HG03460 (cell line): ENCODE measurements around the gene ZNF516.

Source experiments
- ATAC-seq: cut with Tn5 transposase; IDR thresholded peaks from one replicate; pipeline ENCODE4 v1.9.1; 2021; ENCODE audit not compliant: unreplicated experiment

ZNF516 gene

DNA sequence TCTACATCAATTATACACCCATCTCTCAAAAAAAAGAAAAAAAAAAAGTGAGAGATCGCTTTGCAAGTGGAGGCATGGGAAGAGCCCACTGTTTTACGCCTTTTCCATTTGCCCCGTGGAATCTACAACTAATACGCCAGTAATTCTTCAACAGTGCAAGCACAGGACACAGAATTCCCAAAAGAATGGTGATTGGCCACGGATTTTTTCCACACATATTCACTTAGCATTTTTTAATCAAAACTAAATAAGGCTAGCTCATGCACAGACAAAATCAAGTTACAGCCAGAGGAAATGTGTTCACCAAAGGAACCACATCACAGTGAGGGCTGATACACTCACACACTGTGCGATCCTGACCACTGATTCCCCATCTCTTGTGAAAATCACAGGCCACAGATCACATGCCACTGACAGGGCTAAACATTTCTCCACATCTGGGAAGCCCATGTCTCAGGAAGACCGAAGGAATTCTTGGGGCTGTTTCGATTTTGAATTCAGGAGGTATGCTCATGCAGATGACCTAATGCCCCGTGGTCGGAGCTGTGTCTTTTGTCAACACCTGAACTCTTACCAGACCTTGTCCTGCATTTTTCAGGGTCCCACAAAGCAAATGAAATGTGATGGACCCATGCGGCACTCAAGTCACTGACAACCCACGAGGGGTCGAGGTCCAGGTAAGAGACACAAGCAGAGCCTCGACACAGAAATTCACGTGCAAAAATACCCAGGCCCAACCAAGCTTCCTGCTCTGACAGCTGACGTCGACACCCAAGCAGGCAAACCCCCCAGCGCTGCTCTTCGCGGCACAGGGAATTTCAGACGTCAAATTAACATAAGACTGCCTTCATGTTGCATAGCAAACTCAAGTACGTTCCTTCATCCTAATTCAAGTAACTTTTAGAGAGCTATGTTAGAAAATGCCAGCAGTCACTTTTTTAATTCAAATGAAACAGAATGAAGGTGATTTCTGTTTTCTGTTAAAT is 69.6 kb downstream of the ZNF516 start:
- ATAC-seq = no peak

DNA sequence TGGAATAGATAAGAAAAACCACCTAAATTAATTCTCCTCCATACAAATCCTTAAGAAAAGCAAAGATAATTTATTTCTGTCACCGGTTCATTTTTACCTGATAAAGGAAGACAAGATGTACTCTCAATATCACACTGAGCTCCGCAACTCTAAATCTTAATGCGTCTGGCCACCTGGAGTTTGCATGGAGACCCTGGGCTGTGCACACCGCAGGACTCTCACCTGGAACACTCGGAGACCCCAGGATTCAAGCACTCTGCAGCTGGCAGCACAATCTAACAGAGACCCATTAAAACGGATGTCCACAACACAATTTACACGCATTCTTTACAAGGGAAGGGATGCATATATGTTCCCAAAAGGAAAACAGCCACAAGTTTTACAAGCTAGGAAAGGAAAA is 72.2 kb downstream of the ZNF516 start:
- ATAC-seq = no peak

GRCh38 chr18:76422121-76422520 is 72.9 kb downstream of the ZNF516 start:
- ATAC-seq = no peak

GRCh38 chr18:76421685-76422078 is 73.4 kb downstream of the ZNF516 start:
- no peak for ATAC-seq

DNA sequence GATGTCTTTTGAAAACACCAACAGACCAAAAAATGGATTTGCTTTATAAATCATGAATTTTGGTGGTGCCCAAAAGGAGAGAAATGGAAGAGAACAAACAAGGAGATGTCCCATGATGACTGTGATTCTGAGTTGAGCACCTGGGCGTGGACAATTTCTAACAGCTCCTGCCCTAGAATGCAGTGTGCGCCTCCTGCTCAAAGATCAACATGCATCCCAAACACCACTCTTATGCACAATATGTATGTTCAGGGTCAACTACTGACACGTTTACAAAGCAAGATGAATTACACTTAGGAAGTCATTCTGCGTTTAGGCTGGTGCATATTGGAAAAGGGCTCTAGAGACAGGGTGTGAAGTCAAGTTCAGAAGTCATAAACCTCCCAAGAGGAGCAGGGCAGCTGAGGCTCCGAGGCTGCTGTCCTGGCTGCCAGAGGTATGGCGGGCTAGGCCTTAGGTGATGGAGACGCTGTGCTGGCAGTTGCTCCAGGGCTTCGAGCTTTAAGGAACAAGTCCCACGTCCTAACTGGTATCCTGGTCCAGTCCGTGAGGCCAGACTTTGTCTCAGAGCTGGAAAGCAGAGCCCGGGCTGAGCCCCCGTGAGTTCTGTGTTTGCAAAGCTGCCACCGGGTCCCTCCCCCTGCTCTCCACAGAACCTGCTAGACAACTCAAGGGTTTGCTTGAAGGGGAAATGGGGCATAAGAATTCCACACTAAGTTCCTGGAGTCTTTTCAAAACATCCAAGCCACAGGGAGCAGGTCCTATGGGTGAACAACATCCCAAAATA is 74.0 kb downstream of the ZNF516 start:
- no peak for ATAC-seq

- no peak for ATAC-seq
Measured at GRCh38 chr18:76419811-76420210, 75.2 kb downstream of the ZNF516 start.

DNA sequence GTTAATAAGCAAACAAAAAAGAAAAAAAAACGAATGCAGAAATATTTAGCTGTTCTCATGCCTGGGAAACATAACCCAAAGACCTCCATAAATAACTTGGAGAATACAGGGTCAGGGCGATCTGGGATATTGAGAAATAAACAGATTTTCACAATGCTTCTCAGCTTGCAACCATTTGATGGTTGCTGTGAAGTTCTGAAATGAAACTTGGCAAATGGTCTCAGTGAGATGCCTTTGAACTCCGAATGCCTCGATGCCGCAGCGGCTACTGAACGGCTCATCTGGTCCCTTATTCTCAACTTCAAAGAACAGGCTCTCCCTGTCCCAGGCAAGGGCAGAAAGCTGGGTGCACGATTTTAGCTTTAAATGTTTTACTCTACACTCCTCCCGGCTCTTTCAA is 78.1 kb downstream of the ZNF516 start:
- no peak for ATAC-seq

GRCh38 chr18:76414936-76415621 is 80.0 kb downstream of the ZNF516 start:
- no peak for ATAC-seq

GRCh38 chr18:76412818-76413565 is 82.0 kb downstream of the ZNF516 start:
- no peak for ATAC-seq

DNA sequence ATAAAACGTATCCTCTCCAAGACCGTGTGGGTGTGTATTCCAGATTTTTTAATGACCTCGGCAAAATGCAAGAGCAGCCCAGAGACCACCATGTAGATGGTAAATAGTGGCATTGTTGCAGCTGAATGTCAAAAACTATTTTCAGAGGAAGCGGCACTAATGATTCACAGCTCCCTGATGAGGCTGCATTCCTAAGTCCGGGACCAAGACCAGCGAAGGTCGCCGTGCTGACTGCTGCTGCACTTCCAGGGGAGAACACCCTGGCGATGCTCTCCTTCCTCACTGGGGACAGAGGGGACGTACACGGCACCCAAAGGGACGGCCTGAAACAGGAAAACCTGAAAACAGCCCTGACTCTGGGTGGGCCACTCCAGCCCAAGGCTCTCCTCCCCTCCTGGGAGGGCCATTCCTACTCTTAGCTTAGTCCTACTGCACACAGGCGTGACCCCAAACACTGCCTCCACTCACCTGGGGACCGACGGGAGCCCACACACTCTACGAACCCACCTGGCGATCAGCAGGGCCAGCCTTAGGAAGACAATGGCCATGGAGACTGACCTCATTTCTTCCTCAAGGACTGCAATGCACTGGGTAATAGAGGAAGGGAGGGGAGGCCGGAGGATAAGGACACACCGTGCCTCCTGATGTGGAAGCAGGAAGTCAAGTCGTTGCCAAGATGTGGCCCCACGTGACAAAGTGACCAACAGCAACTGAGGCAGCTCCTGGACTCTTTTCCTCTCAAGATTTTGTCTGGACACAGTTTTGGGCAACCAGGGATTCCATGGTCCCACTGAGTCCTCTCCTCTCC is 82.8 kb downstream of the ZNF516 start:
- no peak for ATAC-seq

DNA sequence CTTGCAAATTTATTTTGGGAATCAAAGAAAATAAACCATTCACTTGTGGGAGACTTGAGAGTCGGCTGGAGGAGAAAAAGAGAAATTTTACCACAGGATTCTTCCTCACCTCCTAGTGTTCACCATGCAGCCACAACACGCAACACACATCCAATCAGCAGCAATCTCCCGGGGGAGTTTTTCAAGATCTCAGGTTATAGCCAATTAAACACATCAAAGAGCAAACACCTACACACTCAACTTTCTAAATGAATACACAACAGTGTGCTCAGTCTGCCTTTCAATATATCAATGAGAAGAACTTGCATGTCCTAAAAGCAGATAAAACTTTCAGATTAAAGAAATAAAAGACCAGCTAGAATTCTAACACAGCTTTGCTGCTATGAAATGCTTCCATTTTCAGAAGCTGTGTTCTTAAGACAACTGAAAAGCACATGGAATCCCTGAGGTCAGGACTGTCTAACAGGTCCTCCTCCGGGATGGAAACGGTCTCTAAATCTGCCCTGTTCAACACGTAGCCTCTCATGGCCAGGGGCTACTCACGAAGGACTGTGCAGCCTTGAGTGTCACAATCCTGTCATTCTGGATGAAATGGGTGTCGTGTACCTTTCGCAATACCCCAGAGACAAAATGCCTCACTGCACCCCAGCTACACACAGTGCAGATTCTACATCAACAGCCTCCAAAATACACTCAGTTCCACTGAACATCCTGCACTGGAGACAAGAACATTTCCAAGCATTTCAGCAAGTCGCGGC is 84.2 kb downstream of the ZNF516 start:
- ATAC-seq = no peak

DNA sequence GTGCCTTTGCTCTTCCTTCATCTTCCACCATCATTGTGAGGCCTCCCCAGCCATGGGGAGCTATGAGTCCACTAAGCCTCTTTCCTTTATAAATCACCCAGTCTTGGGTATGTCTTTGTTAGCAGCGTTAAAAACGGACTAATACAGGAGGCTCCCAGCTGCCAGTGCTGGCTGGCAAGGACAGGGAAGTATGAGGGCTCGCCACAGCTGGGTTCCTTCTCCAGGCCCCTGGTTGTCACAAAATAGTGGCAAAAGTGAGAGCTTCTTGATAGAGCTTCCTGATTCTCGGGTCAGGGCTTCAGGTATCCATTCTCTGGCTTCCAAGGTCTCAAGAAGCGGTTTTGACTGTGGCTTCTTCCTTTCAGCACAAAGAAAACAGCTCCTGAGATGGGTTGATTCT is 85.0 kb downstream of the ZNF516 start:
- ATAC-seq = no peak

DNA sequence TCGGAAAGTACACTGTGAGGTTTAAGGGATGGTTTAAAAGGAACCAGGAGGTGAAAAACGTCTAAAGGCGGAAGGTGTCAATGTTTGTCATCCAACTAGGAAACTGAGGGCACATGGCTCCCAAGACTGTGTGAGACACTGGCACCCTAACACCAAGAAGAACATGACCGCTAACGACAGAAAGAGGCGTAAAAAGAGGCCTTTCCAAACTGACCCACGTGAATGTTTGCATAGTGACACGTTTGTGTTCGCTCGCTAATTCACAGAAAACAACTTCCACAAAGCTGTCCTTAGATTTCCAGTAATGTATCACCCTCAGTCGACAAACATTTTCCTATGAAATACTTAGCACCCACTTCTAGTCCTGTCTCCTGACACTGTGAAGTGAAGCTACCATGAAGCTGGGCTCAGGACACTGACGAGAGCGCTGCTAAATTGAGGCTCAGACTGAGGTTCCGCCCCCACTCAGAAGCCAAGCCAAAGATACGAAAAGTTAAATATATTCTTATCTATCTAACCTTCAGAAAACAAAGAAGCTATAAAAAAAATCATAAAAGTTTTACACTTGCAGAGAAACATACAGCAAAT is 86.5 kb downstream of the ZNF516 start:
- no peak for ATAC-seq

- ATAC-seq = no peak
Measured at GRCh38 chr18:76407681-76408080, 87.4 kb downstream of the ZNF516 start.

GRCh38 chr18:76406791-76407190 is 88.3 kb downstream of the ZNF516 start:
- no peak for ATAC-seq

DNA sequence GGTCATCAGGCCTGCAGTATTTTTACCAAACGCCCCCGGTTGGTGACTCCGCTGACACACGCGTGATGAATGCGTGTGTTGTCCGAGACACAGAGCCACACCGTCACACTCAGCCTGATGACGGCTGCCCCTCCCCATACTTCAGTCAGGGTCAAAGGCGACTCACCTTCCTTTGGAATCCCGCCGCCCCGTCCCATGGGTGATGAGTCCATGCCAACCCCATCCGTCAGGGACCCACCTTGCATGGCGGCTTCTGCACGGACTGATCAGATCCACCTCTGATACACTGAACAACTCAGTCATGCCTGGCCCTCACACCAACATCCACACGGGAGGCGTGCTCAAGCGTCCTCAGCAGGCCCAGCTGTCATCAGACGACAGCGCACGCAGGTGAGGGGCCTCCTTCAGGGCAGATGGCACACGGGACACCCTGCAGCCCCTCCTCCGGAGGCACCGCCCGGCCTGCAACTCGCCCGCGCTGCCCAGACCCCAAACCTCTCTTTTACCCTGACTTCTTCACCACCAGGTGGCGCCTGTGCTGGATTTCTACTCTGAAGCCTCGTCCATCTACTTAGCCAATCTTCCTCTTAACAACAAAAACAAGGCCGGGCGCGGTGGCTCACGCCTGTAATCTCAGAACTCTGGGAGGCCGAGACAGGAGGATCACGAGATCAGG is 89.2 kb downstream of the ZNF516 start:
- no peak for ATAC-seq

GRCh38 chr18:76405280-76405679 is 89.8 kb downstream of the ZNF516 start:
- ATAC-seq = no peak

DNA sequence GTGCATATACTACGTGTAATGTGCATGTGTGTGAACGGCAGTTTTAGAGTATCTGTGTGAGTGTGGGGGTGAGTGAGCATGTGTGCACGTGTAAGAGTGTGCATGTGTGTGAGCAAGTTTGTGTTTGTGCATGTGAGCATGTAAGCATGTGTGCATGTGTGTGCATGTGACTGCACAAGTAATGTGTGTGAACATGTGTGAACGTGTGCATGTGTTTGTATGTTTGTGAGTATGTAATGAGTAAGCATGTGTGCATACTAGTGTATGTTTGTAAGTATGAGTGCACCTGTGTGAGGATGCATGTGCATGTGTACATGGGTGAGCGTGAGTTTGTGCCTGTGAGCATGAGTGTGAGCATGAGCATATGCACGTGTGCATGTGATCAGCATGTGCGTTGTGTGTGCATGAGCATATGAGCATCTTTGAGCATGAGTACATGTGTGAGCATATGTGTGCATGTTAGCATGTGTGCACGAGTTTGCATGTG is 90.7 kb downstream of the ZNF516 start:
- ATAC-seq = no peak
